Testis (tissue), 3 donors: ENCODE results near the gene MAP3K9. TPM values are rescaled to one million over a fixed set of nuclear protein-coding genes. Genes with fewer than 3 reads are reported as not detected.
"Not testable (repeated sequence)": the region's sequence is repeated elsewhere in the genome, so short reads cannot be mapped to it uniquely, and the experiment has no call there.

Experiments
- DNase-seq: peaks from one replicate; pipeline ENCODE4 v3.0.0-alpha.2; 2019
- H3K27ac ChIP-seq, 2 donors: fragments of 200-600 bp; sonication (generic); one replicate each; pipeline ENCODE4 v1.5.1; 2019
- H3K27me3 ChIP-seq: fragments of 200-600 bp; sonication (generic); one replicate; pipeline ENCODE4 v1.5.1; 2019
- H3K36me3 ChIP-seq: fragments of 200-600 bp; sonication (generic); one replicate; pipeline ENCODE4 v1.5.1; 2017; ENCODE audit warnings: low read depth; ENCODE audit errors: missing control alignments
- H3K4me1 ChIP-seq: fragments of 200-600 bp; sonication (generic); one replicate; pipeline ENCODE4 v1.5.1; 2019
- H3K4me3 ChIP-seq, 2 donors: fragments of 200-600 bp; sonication (generic); one replicate each; pipeline ENCODE4 v1.5.1; 2017 to 2019
- H3K9me3 ChIP-seq: fragments of 200-600 bp; sonication (generic); one replicate; pipeline ENCODE4 v1.5.1; 2017
- POLR2A ChIP-seq: fragments of 450-650 bp; IDR thresholded peaks from one replicate; pipeline ENCODE4 v1.6.1; 2017; ENCODE audit warnings: antibody characterized with exemption, mild to moderate bottlenecking, moderate library complexity
- WGBS, 2 donors: methylation state at CpG; one replicate each; pipeline ENCODE4 v1.1.5; 2018; 5-methylcytosine and 5-hydroxymethylcytosine counted together
- intact Hi-C: fragments of 100-400 bp; cut with DNase I; formaldehyde crosslinking; loops from one replicate; pipeline ENCODE4 v1.15.1; 2023; ENCODE audit warnings: low total_unique reads
- polyA plus RNA-seq: library from polyadenylated mRNA; stranded (reverse); fragments of 350-450 nt; fragmentation: Illumina TruSeq; extraction: RNeasy Lipid Tissue Mini Kit (QIAGEN cat#74804); gene quantifications from one replicate; pipeline ENCODE4 v1.2.3, GENCODE V29; 2014; ENCODE audit warnings: low read depth, low replicate concordance; ENCODE audit not compliant: insufficient read depth
- total RNA-seq, 2 donors: library from RNA; depleted of rRNA; stranded (reverse); fragments of >200 nt; gene quantifications; one replicate each; pipeline ENCODE4 v1.2.3, GENCODE V29; 2016
- TF ChIP-seq, protein P1 (sequence below), 3 experiments: fragments of 450-650 bp in 2 of 3; fragments of 200-600 bp in 1 of 3; sonication (generic) in 1 of 3; IDR thresholded peaks; one replicate each; pipeline ENCODE4 v1.5.1; 2016 to 2019; ENCODE audit warnings: antibody characterized with exemption in 3 of 3, mild to moderate bottlenecking in 2 of 3, moderate library complexity in 1 of 3

Gene MAP3K9
- total and polyA plus RNA-seq, 3 donors from 2014 or later: 17.4 to 22.5 (median 18.0) TPM

DNA sequence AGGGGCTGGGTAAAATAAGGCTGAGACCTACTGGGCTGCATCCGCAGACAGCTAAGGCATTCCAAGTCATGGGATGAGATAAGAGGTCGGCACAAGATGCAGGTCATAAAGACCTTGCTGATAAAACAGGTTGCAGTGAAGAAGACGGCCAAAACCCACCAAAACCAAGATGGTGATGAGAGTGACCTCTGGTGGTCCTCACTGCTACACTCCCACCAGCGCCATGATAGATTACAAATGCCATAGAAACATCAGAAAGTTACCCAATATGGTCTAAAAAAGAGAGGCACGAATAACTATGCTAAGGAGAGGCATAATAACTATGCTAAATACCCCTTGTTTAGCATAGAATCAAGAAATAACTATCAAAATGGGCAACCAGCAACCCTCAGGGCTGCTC lies 46.2 kb upstream of the MAP3K9 start:
- 72 to 75% methylated on average over 5 of the region's 5 CpGs for WGBS, 2 donors
- intact Hi-C loops: no loop called here
- Histone ChIP-seq H3K9me3 (no peaks in the 10 kb centered on the region), H3K27ac (no peak overlapping the region), H3K4me3 (no peak overlapping the region), H3K36me3 (no peaks in the 10 kb centered on the region), H3K27me3 (no peaks in the 10 kb centered on the region), H3K4me1 (no peaks in the 10 kb centered on the region)
- TF ChIP-seq, protein P1, sequence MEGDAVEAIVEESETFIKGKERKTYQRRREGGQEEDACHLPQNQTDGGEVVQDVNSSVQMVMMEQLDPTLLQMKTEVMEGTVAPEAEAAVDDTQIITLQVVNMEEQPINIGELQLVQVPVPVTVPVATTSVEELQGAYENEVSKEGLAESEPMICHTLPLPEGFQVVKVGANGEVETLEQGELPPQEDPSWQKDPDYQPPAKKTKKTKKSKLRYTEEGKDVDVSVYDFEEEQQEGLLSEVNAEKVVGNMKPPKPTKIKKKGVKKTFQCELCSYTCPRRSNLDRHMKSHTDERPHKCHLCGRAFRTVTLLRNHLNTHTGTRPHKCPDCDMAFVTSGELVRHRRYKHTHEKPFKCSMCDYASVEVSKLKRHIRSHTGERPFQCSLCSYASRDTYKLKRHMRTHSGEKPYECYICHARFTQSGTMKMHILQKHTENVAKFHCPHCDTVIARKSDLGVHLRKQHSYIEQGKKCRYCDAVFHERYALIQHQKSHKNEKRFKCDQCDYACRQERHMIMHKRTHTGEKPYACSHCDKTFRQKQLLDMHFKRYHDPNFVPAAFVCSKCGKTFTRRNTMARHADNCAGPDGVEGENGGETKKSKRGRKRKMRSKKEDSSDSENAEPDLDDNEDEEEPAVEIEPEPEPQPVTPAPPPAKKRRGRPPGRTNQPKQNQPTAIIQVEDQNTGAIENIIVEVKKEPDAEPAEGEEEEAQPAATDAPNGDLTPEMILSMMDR (IDR thresholded peaks at IDR 0.05): no peak
- TF ChIP-seq POLR2A: no peak
- DNase-seq: no peak

DNA sequence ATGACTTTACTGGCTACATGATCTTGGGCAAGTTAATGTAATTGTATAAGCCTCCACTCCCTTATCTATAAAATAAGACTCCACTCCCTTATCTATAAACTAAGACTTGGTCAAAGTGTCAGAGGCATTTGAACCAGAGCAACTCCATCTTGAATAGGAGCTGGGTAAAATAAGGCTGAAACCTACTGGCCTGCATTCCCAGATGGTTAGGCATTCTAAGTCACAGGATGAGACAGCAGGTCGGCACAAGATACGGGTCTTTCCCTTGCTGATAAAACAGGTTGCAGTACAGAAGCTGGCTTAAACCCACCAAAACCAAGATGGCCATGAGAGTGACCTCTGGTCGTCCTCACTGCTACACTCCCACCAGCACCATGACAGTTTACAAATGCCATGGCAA lies 44.3 kb upstream of the MAP3K9 start:
- 71 to 84% methylated on average over 3 of the region's 3 CpGs for WGBS, 2 donors
- DNase-seq, H3K27ac ChIP-seq, H3K36me3 ChIP-seq, intact Hi-C loops, H3K4me3 ChIP-seq, H3K27me3 ChIP-seq, H3K9me3 ChIP-seq, H3K4me1 ChIP-seq: not testable (repeated sequence)

DNA sequence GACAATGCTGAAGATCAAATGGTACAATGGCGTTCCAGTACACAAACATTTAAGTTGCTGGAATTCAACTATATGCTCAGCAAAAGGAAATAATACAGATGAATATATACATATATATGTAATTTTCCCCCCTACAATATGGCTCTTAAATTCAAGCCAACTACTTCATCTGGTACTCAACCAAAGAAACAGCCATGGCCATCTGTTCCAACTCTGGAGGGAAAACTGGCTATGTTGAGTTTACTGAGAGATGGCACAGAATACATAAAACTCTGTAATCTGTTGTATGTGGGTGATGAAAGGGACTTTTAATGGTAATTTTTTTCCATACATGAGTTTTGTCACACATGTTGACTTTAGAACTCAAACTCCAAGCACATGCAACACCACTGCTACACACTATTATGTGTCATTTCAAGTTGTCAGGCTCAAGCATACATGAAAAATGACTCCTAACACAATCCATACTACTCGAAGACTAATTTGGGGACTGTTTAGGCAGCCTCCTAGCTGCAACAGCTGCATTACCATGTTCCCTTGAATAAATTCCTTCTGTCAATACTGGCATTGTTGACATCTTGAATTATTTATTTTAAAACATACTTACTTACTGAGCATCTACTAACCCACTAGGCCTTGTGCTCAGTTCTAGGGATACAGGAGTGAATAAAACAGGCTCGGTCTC lies 38.2 kb upstream of the MAP3K9 start:
- Histone ChIP-seq H3K9me3 (no peaks in the 10 kb centered on the region), H3K27me3 (no peaks in the 10 kb centered on the region), H3K27ac (no peak overlapping the region), H3K36me3 (no peaks in the 10 kb centered on the region), H3K4me3 (no peak overlapping the region), H3K4me1 (peaks cover 4% of the 10 kb centered on the region)
- 80 to 86% methylated on average over 3 of the region's 3 CpGs for WGBS, 2 donors
- no peak for DNase-seq
- TF ChIP-seq POLR2A: no peak
- TF ChIP-seq, protein P1 (IDR thresholded peaks at IDR 0.05): no peak
- intact Hi-C loops: no loop called here

DNA sequence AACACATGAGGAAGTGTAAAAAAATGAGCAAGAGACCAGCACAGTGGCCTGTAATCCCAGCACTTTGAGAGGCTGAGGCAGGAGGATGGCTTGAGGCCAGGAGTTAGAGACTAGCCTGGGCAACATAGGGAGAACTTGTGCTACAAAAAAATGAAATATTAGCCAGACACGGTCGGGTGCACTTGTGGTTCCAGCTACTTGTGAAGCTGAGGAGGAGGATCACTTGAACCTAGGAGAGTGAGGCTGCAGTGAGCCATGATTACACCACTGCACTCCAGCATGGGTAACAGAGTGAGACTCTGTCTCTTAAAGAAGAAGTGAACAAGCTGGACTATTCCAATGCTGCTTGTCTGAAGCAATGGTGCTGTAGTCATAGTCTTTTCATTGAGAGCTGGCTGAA lies 36.3 kb upstream of the MAP3K9 start:
- 85 to 88% methylated on average over 2 of the region's 2 CpGs for WGBS, 2 donors
- Histone ChIP-seq H3K4me3 (no peak overlapping the region), H3K4me1 (peaks cover 5% of the 10 kb centered on the region), H3K9me3 (no peaks in the 10 kb centered on the region), H3K27ac (no peak overlapping the region), H3K36me3 (no peaks in the 10 kb centered on the region), H3K27me3 (no peaks in the 10 kb centered on the region)
- DNase-seq: no peak
- TF ChIP-seq, protein P1 (IDR thresholded peaks at IDR 0.05): no peak
- no peak for TF ChIP-seq POLR2A
- intact Hi-C loops: no loop called here

DNA sequence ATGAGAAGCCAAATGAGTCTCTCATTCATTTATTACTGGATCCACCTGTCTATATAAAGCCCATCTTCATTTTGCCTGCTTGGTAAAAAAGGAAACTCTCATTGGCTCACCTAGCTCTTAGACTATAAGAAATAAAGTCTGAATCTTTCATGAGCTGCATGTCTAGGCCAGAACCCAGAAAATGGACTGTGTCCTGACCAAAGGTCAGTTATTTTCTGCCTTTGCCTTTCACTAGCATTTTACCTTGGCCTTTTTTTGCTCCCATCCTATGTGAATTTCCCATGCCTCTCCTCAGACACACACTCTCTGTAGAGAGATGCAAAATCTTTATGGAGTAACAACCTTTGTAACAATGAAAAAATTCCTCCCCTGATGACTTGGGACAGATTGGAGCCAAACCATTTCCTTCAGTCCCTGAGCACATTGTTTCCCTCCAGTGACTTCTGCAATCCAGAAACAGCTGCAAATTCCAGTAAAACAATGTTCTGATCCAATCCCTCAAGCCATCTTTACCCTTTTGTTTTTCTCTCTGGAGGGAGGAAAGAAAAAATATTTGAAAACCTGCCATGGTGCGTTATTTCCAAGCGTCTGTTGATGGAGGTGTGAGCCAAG lies 33.6 kb upstream of the MAP3K9 start:
- no peaks in the 10 kb centered on the region for H3K36me3 ChIP-seq
- H3K4me1 ChIP-seq: peaks cover 5% of the 10 kb centered on the region
- 27 to 57% methylated on average over 2 of the region's 2 CpGs for WGBS, 2 donors
- H3K4me3 ChIP-seq: no peak overlapping the region
- no peak for DNase-seq
- intact Hi-C loops: no loop called here
- H3K27me3 ChIP-seq: no peaks in the 10 kb centered on the region
- H3K27ac ChIP-seq: no peak overlapping the region
- no peaks in the 10 kb centered on the region for H3K9me3 ChIP-seq
- TF ChIP-seq POLR2A: no peak
- TF ChIP-seq, protein P1 (IDR thresholded peaks at IDR 0.05): no peak
